Measurements from ENCODE around the gene RBSN.
A peak's percentile ranks its signal among the peaks of the same experiment; 100 is the strongest.
"Not testable (repeated sequence)": the region's sequence is repeated elsewhere in the genome, so short reads cannot be mapped to it uniquely, and the experiment has no call there.

RBSN gene

GRCh38 chr3:15148614-15149013 lies 49.7 kb upstream of the RBSN start:
- Histone ChIP-seq H3K9me3 (ENCODE audit: control insufficient read depth, insufficient read depth, low read depth, low read length) (no peaks in the 10 kb centered on the region), H3K4me1 (ENCODE audit: control insufficient read depth, insufficient read depth, low read length) (no peaks in the 10 kb centered on the region), H3K4me3 (ENCODE audit: low read depth, low read length) (no peak overlapping the region), H3K27ac (ENCODE audit: extremely low read depth, low read depth, low read length) (no peak overlapping the region), H3K36me3 (ENCODE audit: control insufficient read depth in 2 of 2, insufficient read depth in 1 of 2, low read length in 2 of 2) (no peaks in the 10 kb centered on the region)
- no peak for TF ChIP-seq ZNF785 (tag by site-specific recombination; IDR thresholded peaks at IDR 0.05)
- 0 out of 2 replicates have a peak, but pooled peaks have one; percentile 65 for TF ChIP-seq ZNF549 (tag by site-specific recombination; IDR thresholded peaks at IDR 0.05)
- TF ChIP-seq ZNF600 (tag by site-specific recombination; IDR thresholded peaks at IDR 0.05), result peak; percentile 83
- TF ChIP-seq, protein P1, sequence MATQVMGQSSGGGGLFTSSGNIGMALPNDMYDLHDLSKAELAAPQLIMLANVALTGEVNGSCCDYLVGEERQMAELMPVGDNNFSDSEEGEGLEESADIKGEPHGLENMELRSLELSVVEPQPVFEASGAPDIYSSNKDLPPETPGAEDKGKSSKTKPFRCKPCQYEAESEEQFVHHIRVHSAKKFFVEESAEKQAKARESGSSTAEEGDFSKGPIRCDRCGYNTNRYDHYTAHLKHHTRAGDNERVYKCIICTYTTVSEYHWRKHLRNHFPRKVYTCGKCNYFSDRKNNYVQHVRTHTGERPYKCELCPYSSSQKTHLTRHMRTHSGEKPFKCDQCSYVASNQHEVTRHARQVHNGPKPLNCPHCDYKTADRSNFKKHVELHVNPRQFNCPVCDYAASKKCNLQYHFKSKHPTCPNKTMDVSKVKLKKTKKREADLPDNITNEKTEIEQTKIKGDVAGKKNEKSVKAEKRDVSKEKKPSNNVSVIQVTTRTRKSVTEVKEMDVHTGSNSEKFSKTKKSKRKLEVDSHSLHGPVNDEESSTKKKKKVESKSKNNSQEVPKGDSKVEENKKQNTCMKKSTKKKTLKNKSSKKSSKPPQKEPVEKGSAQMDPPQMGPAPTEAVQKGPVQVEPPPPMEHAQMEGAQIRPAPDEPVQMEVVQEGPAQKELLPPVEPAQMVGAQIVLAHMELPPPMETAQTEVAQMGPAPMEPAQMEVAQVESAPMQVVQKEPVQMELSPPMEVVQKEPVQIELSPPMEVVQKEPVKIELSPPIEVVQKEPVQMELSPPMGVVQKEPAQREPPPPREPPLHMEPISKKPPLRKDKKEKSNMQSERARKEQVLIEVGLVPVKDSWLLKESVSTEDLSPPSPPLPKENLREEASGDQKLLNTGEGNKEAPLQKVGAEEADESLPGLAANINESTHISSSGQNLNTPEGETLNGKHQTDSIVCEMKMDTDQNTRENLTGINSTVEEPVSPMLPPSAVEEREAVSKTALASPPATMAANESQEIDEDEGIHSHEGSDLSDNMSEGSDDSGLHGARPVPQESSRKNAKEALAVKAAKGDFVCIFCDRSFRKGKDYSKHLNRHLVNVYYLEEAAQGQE (tag by site-specific recombination; IDR thresholded peaks at IDR 0.05), result no peak
- TF ChIP-seq CTCF (tag by site-specific recombination; IDR thresholded peaks at IDR 0.05), result 0 out of 2 replicates have a peak, but pooled peaks have one; percentile 15
- TF ChIP-seq ZEB2 (tag by site-specific recombination; IDR thresholded peaks at IDR 0.05), result no peak
- CTCF ChIA-PET, result interaction anchor here (0.7 kb wide), 2 partner anchors 49 to 1197 kb away, joined by 3 read pairs; partner anchors contain the start of gene RBSN
- POLR2A ChIA-PET, result no interaction called here

DNA sequence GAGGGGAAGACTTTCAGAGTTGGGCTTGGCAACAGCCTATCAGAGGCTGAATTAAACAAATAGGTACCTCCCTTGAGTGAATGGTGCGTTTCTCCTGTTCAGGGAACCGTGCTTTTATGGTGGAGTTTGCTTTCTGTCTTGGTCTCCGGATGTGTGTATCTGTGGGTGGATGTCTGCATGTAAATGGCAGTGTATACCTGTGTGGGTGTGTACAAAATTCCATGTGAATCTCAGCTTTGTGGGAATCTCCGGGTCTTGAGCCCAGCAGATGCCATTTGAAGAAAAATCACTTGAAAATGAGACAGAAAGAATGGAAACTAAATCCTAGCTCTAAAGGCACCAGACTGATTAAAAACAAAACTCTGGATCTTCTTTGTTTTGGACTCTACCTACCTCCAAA lies 37.9 kb upstream of the RBSN start:
- TF ChIP-seq ZFHX2 (tag by site-specific recombination; conservative IDR thresholded peaks at IDR 0.05), result peak; percentile 66
- TF ChIP-seq EGR2 (tag by site-specific recombination; IDR thresholded peaks at IDR 0.05; ENCODE audit: low read depth), result peak; percentile 69
- H3K36me3 ChIP-seq (ENCODE audit: control insufficient read depth in 2 of 2, insufficient read depth in 1 of 2, low read length in 2 of 2); H3K27ac ChIP-seq (ENCODE audit: extremely low read depth, low read depth, low read length); H3K4me1 ChIP-seq (ENCODE audit: control insufficient read depth, insufficient read depth, low read length); POLR2A ChIA-PET; H3K9me3 ChIP-seq (ENCODE audit: control insufficient read depth, insufficient read depth, low read depth, low read length); H3K4me3 ChIP-seq (ENCODE audit: low read depth, low read length): not testable (repeated sequence)
- CTCF ChIA-PET, result interaction anchor here (0.9 kb wide), 1 partner anchor 9 kb away, joined by 3 read pairs; no protein-coding TSS in a partner anchor

DNA sequence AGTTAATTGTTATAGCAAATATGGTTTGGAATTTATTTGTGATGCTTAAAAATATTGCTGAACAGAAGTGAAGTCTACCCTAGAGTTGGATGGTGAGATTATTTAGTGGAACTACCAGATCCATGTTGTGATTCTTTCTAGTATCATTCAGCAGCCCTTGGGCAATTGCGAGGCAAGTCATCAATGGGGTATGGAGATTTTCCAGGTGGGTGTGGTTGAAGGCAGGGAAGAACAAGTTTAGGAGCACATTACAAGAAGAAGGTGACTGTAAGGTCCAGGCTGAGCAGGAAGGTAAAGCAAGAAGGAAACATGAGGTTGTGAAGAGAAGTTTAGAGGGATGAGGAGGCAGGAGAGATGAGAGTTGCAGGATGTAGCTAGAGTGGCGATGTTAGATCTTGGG lies 36.0 kb upstream of the RBSN start:
- H3K4me1 ChIP-seq (ENCODE audit: control insufficient read depth, insufficient read depth, low read length); H3K27ac ChIP-seq (ENCODE audit: extremely low read depth, low read depth, low read length); CTCF ChIA-PET; H3K4me3 ChIP-seq (ENCODE audit: low read depth, low read length); H3K36me3 ChIP-seq (ENCODE audit: control insufficient read depth in 2 of 2, insufficient read depth in 1 of 2, low read length in 2 of 2); POLR2A ChIA-PET; H3K9me3 ChIP-seq (ENCODE audit: control insufficient read depth, insufficient read depth, low read depth, low read length): not testable (repeated sequence)

- 0 out of 2 replicates have a peak, but pooled peaks have one; percentile 28 for TF ChIP-seq ZNF654 (tag by site-specific recombination; IDR thresholded peaks at IDR 0.05; ENCODE audit: low read depth)
- H3K9me3 ChIP-seq (ENCODE audit: control insufficient read depth, insufficient read depth, low read depth, low read length); H3K27ac ChIP-seq (ENCODE audit: extremely low read depth, low read depth, low read length); H3K4me3 ChIP-seq (ENCODE audit: low read depth, low read length); H3K4me1 ChIP-seq (ENCODE audit: control insufficient read depth, insufficient read depth, low read length); POLR2A ChIA-PET; H3K36me3 ChIP-seq (ENCODE audit: control insufficient read depth in 2 of 2, insufficient read depth in 1 of 2, low read length in 2 of 2): not testable (repeated sequence)
- CTCF ChIA-PET, result interaction anchor here (0.7 to 1.0 kb wide), 3 partner anchors 68 to 78 kb away, joined by 3 to 4 read pairs (median 4); no protein-coding TSS in a partner anchor
These were observed 29.5 kb upstream of the RBSN start for GRCh38 chr3:15128403-15128802.

DNA sequence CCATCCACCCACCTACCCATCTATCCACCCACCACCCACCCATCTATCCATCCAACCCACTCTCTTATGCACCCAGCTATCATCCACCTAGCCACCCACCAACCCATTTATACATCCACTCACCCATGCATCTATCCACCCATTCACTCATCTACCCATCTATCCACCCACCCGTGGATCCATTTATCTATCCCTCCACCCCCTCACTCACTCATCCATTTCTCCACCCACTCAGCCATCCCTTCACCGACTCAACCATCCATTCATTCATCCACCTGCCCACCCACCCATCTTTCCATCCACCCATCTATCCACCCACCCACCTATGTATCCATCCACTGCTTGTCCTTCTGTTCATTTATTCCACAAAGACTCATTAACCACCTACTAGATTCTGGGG lies 28.0 kb upstream of the RBSN start:
- H3K9me3 ChIP-seq (ENCODE audit: control insufficient read depth, insufficient read depth, low read depth, low read length); POLR2A ChIA-PET; H3K4me1 ChIP-seq (ENCODE audit: control insufficient read depth, insufficient read depth, low read length); H3K27ac ChIP-seq (ENCODE audit: extremely low read depth, low read depth, low read length); H3K4me3 ChIP-seq (ENCODE audit: low read depth, low read length); H3K36me3 ChIP-seq (ENCODE audit: control insufficient read depth in 2 of 2, insufficient read depth in 1 of 2, low read length in 2 of 2): not testable (repeated sequence)
- TF ChIP-seq EGR2 (tag by site-specific recombination; IDR thresholded peaks at IDR 0.05; ENCODE audit: low read depth), result peak; percentile 100
- peak; percentile 96 for TF ChIP-seq ZFHX2 (tag by site-specific recombination; conservative IDR thresholded peaks at IDR 0.05)
- CTCF ChIA-PET, result interaction anchor here (1.0 kb wide), 1 partner anchor 10 kb away, joined by 3 read pairs; no protein-coding TSS in a partner anchor

Data from HEK293 (cell line).